ENCODE results near the gene OR52N5.

Gene OR52N5

GRCh38 chr11:5783255-5783654, at the start of gene OR52N5:
OR52N5 (minus strand) TSS chr11:5783355; CDS start chr11:5778634, 4,721 bp downstream.
- no peaks in the 10 kb centered on the region for H3K36me3 Mint-ChIP-seq
- no peak within 1 kb of the TSS for H3K27ac Mint-ChIP-seq
- ATAC-seq (ENCODE audit: low read depth) (no peak), DNase-seq (ENCODE audit: low spot score in 2 of 2) (no peak)
- H3K4me3 Mint-ChIP-seq, result no peak within 1 kb of the TSS
- H3K9me3 Mint-ChIP-seq, result peaks cover 4% of the 10 kb centered on the region
- H3K27me3 Mint-ChIP-seq, result peaks cover 3% of the 10 kb centered on the region
- H3K4me1 Mint-ChIP-seq, result no peaks in the 10 kb centered on the region

DNA sequence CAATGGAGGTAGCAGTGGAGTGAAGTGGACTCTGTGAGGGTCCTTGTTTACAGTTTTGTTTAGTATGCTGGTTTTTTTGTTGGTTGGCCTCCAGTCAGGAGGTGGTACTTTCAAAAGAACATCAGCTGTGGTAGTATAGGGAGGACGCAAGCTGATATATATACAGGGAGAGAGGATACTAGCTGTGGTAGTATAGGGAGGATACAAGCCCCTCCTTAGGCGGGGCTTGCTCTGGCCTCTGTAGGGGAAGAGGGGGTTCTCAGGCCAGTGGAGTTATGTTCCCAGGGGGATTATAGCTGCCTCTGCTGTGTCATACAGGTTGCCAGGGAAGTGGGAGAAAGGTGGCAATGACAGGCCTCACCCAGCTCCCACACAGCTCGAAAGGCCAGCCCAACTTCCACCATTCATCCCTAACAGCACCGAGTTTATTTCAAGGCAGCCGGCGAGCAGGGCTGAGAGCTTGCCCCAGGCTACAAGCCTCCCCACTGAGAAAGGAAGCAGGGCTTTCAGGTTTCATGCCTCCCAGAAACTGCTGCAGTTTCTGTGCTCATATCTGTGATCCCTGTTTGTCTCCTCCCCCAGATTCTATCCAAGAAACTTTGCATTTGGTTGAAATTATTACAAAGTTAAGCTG, 48.2 kb upstream of the OR52N5 start:
- H3K4me3 Mint-ChIP-seq, result no peak overlapping the region
- no peaks in the 10 kb centered on the region for H3K36me3 Mint-ChIP-seq
- H3K27me3 Mint-ChIP-seq, result peaks cover 2% of the 10 kb centered on the region
- no peak for ATAC-seq (ENCODE audit: low read depth)
- no peaks in the 10 kb centered on the region for H3K4me1 Mint-ChIP-seq
- DNase-seq (ENCODE audit: low spot score in 2 of 2), result no peak
- peaks cover 3% of the 10 kb centered on the region for H3K9me3 Mint-ChIP-seq
- no peak overlapping the region for H3K27ac Mint-ChIP-seq

GRCh38 chr11:5818245-5818886, 35.2 kb upstream of the OR52N5 start:
- DNase-seq (ENCODE audit: low spot score in 2 of 2), result no peak
- H3K27ac Mint-ChIP-seq, result no peak overlapping the region
- peaks cover 5% of the 10 kb centered on the region for H3K4me1 Mint-ChIP-seq
- peak overlapping the region; percentile 72 for H3K4me3 Mint-ChIP-seq
- H3K36me3 Mint-ChIP-seq, result no peaks in the 10 kb centered on the region
- peaks cover 3% of the 10 kb centered on the region for H3K27me3 Mint-ChIP-seq
- ATAC-seq (ENCODE audit: low read depth), result no peak
- H3K9me3 Mint-ChIP-seq, result no peaks in the 10 kb centered on the region

DNA sequence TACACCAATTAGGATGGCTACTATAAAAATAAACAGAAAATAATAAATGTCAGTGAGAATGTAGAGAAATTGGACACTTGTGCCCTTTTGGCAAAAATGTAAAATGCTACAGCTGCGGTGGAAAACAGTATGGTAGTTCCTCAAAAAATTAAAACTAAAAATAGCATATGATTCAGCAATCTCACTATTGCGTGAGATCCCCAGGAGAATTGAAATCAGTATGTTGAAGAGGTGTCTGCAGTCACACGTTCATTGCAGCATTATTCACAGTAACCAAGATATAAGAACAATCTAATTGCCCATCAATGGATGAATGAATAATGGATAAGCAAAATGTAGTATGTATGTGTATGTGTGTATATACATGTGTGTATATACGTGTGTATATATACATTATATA, 32.4 kb upstream of the OR52N5 start:
- no peaks in the 10 kb centered on the region for H3K27me3 Mint-ChIP-seq
- no peaks in the 10 kb centered on the region for H3K9me3 Mint-ChIP-seq
- H3K4me3 Mint-ChIP-seq, result no peak overlapping the region
- H3K4me1 Mint-ChIP-seq, result peaks cover 5% of the 10 kb centered on the region
- DNase-seq (ENCODE audit: low spot score in 2 of 2) (no peak), ATAC-seq (ENCODE audit: low read depth) (peak; percentile 74)
- H3K27ac Mint-ChIP-seq, result peak overlapping the region; percentile 46
- H3K36me3 Mint-ChIP-seq, result no peaks in the 10 kb centered on the region

GRCh38 chr11:5809905-5810795, 27.0 kb upstream of the OR52N5 start:
- H3K9me3 Mint-ChIP-seq, result no peaks in the 10 kb centered on the region
- H3K27ac Mint-ChIP-seq, result peak overlapping the region; percentile 10
- H3K36me3 Mint-ChIP-seq, result no peaks in the 10 kb centered on the region
- ATAC-seq (ENCODE audit: low read depth), result no peak
- H3K4me1 Mint-ChIP-seq, result peaks cover 15% of the 10 kb centered on the region
- H3K4me3 Mint-ChIP-seq, result no peak overlapping the region
- no peak for DNase-seq (ENCODE audit: low spot score in 2 of 2)
- H3K27me3 Mint-ChIP-seq, result peaks cover 6% of the 10 kb centered on the region

DNA sequence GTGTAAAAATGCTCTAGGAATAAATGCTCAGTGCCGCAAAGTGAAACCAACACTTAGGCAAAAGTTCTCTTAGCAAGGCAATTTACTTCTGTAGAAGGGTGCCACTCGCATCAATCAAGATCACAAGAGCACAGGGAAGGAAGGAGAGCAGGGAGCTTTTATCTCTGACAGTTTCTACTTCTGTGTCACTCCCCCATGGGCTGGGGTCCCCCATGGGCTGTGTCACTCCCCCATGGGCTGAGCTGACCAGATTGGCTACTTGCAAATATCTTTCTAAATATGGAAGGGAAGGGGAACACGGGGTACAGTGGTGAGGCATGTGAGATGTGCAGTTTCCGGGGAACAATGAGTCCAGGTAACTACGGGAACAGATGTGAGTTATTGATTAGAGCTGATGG, 26.0 kb upstream of the OR52N5 start:
- Mint-ChIP-seq H3K9me3 (peaks cover 5% of the 10 kb centered on the region), H3K27ac (no peak overlapping the region), H3K27me3 (peaks cover 8% of the 10 kb centered on the region), H3K36me3 (peaks cover 2% of the 10 kb centered on the region), H3K4me3 (peak overlapping the region; percentile 84), H3K4me1 (peaks cover 12% of the 10 kb centered on the region)
- DNase-seq (ENCODE audit: low spot score in 2 of 2) (peak in 1 of 2 donors; percentile 3), ATAC-seq (ENCODE audit: low read depth) (peak; percentile 22)

GRCh38 chr11:5808500-5809121, 25.5 kb upstream of the OR52N5 start, which contains the start of gene OR52N2:
OR52N2 (plus strand) TSS chr11:5808924; CDS start chr11:5820336, 11,412 bp downstream.
- Mint-ChIP-seq H3K36me3 (peaks cover 3% of the 10 kb centered on the region), H3K9me3 (peaks cover 6% of the 10 kb centered on the region), H3K27me3 (peaks cover 8% of the 10 kb centered on the region), H3K27ac (no peak within 1 kb of the TSS), H3K4me1 (peaks cover 12% of the 10 kb centered on the region), H3K4me3 (peak within 1 kb of the TSS; percentile 84)
- ATAC-seq (ENCODE audit: low read depth) (peak; percentile 90), DNase-seq (ENCODE audit: low spot score in 2 of 2) (peak; percentile 74 to 78)

- Mint-ChIP-seq H3K9me3 (peaks cover 9% of the 10 kb centered on the region), H3K4me1 (peaks cover 12% of the 10 kb centered on the region), H3K27ac (no peak overlapping the region), H3K4me3 (no peak overlapping the region), H3K36me3 (peaks cover 5% of the 10 kb centered on the region), H3K27me3 (peaks cover 10% of the 10 kb centered on the region)
- no peak for ATAC-seq (ENCODE audit: low read depth)
- DNase-seq (ENCODE audit: low spot score in 2 of 2), result no peak
Observed at GRCh38 chr11:5807580-5807979, 24.4 kb upstream of the OR52N5 start.

DNA sequence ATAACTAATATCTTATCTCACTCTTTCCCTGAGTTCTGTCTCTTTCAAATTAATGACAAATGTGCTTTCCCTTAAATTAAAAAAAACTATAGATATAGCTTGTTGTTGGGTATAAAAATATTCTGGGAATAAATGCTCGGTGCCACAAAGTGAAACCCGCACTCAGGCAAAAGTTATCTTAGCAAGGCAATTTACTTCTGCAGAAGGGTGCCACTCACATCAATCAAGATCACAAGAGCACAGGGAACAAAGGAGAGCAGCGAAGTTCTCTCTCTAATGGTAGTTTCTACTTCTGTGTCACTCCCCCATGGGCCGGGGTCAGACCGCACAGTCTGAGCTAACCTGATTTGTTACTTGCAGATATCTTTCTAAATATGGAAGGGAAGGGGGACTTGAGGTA, 20.8 kb upstream of the OR52N5 start:
- H3K4me3 Mint-ChIP-seq, result no peak overlapping the region
- H3K27ac Mint-ChIP-seq, result no peak overlapping the region
- DNase-seq (ENCODE audit: low spot score in 2 of 2) (no peak), ATAC-seq (ENCODE audit: low read depth) (no peak)
- peaks cover 9% of the 10 kb centered on the region for H3K9me3 Mint-ChIP-seq
- H3K4me1 Mint-ChIP-seq, result peaks cover 8% of the 10 kb centered on the region
- peaks cover 15% of the 10 kb centered on the region for H3K27me3 Mint-ChIP-seq
- H3K36me3 Mint-ChIP-seq, result peaks cover 5% of the 10 kb centered on the region

GRCh38 chr11:5796541-5796940, 13.4 kb upstream of the OR52N5 start:
- H3K4me3 Mint-ChIP-seq, result no peak overlapping the region
- peaks cover 15% of the 10 kb centered on the region for H3K27me3 Mint-ChIP-seq
- H3K9me3 Mint-ChIP-seq, result no peaks in the 10 kb centered on the region
- H3K27ac Mint-ChIP-seq, result no peak overlapping the region
- no peaks in the 10 kb centered on the region for H3K36me3 Mint-ChIP-seq
- no peaks in the 10 kb centered on the region for H3K4me1 Mint-ChIP-seq
- ATAC-seq (ENCODE audit: low read depth), result no peak
- no peak for DNase-seq (ENCODE audit: low spot score in 2 of 2)

DNA sequence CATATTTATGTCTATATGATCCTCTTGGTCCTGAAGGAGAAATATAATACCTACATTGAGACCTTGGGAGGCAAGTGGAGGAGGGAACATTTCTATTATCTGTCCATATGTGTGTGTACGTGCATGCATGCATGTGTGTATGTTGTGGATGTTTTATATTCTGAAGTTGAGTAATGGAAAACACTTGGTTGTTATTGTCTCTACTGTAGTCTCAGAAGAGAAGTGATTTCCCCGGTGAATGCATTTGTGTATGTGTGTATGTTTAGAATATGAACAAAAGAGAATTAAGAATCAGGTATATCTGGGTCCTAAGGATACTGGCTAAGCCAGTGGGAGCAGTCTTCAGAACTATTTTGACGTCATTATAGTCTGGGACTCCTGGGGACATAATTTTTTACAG, 8.0 kb upstream of the OR52N5 start, which contains the start of gene OR52N1:
Gene OR52N1, minus strand, starts transcription at position 101 of the 400 bp plus-strand sequence. CDS start 2,449 bp downstream, outside the sequence.
- ATAC-seq (ENCODE audit: low read depth), result no peak
- no peak for DNase-seq (ENCODE audit: low spot score in 2 of 2)
- no peaks in the 10 kb centered on the region for H3K4me1 Mint-ChIP-seq
- no peak within 1 kb of the TSS for H3K27ac Mint-ChIP-seq
- H3K27me3 Mint-ChIP-seq, result peaks cover 7% of the 10 kb centered on the region
- H3K9me3 Mint-ChIP-seq, result no peaks in the 10 kb centered on the region
- no peaks in the 10 kb centered on the region for H3K36me3 Mint-ChIP-seq
- no peak within 1 kb of the TSS for H3K4me3 Mint-ChIP-seq

DNA sequence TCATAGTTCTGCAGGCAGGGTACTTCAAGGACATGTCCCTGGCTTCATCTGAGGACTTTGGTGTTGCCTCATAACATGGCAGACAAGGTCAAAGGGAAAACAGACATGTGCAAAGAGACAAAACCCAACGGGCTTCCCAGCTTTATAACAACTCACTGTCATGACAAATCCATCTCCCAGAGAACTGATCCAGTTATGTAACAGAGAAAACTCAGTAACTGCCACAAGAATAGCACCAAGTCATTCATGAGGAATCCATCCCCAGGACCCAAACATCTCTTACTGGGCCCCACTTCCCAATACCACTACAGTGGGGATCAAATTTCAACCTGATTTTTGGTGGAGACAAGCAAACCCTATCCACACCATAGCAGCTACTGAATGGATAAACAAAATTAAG, 16.1 kb downstream of the OR52N5 start:
- Mint-ChIP-seq H3K4me1 (no peaks in the 10 kb centered on the region), H3K27ac (no peak overlapping the region), H3K9me3 (no peaks in the 10 kb centered on the region), H3K4me3 (no peak overlapping the region), H3K27me3 (peaks cover 1% of the 10 kb centered on the region), H3K36me3 (no peaks in the 10 kb centered on the region)
- ATAC-seq (ENCODE audit: low read depth), result no peak
- DNase-seq (ENCODE audit: low spot score in 2 of 2), result no peak

DNA sequence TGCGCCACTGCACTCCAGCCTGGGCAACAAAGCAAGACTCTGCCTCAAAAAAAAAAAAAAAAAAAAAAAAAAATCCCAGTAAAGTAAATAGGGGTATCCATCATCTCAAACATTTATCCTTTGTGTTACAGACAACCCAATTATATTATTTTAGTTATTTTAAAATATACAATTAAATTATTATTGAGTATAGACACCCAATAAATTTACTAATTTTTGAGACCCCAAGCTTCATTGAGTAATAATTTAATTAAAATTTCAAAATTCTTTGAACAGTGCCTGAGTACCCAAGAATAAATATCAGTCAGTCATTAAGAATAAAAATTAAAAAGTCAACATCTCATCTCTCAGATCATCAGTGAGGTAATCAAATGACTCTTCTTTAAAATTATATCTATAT, 29.2 kb downstream of the OR52N5 start, which contains the start of gene OR52N4:
Gene OR52N4, plus strand, starts transcription at position 301 of the 400 bp plus-strand sequence. CDS start 498 bp downstream, outside the sequence.
- no peaks in the 10 kb centered on the region for H3K27me3 Mint-ChIP-seq
- peaks cover 4% of the 10 kb centered on the region for H3K36me3 Mint-ChIP-seq
- no peak within 1 kb of the TSS for H3K27ac Mint-ChIP-seq
- H3K4me1 Mint-ChIP-seq, result no peaks in the 10 kb centered on the region
- no peaks in the 10 kb centered on the region for H3K9me3 Mint-ChIP-seq
- H3K4me3 Mint-ChIP-seq, result no peak within 1 kb of the TSS
- no peak for ATAC-seq (ENCODE audit: low read depth)
- DNase-seq (ENCODE audit: low spot score in 2 of 2), result no peak
